Hepatic stellate cell (primary cell): ENCODE measurements around the gene OR2W3.
"Not testable (repeated sequence)": the region's sequence is repeated elsewhere in the genome, so short reads cannot be mapped to it uniquely, and the experiment has no call there.

ENCODE experiments used
- DNase-seq: peaks from one replicate; pipeline ENCODE4 v3.0.0; 2011; ENCODE audit warnings: low spot score

Gene OR2W3

GRCh38 chr1:247919952-247920351, 24.6 kb downstream of the OR2W3 start, which contains the start of gene OR2T8:
Gene OR2T8 (plus strand): TSS chr1:247920252. CDS start chr1:247921018, 766 bp downstream.
- no peak for DNase-seq

- no peak for DNase-seq
These were observed 28.6 kb downstream of the OR2W3 start for GRCh38 chr1:247923941-247924340.

- DNase-seq = peak; percentile 17
These were observed 29.5 kb downstream of the OR2W3 start, which contains the start of gene OR2AJ1 for GRCh38 chr1:247924868-247925267. Gene OR2AJ1 (plus strand): TSS chr1:247924889. CDS start chr1:247933769, 8,880 bp downstream.

GRCh38 chr1:247933989-247934388, 38.6 kb downstream of the OR2W3 start:
- DNase-seq = no peak

GRCh38 chr1:247935781-247936180, 40.4 kb downstream of the OR2W3 start:
- DNase-seq = no peak

- no peak for DNase-seq
These were observed 41.0 kb downstream of the OR2W3 start for GRCh38 chr1:247936415-247936814.

- not testable (repeated sequence) for DNase-seq
These were observed 41.8 kb downstream of the OR2W3 start for GRCh38 chr1:247936965-247937734.

GRCh38 chr1:247942624-247943023, 47.2 kb downstream of the OR2W3 start:
- DNase-seq = no peak
